Spleen (tissue), 7 donors: ENCODE data around the gene BPIFB2.

Source experiments
- CTCF ChIP-seq, 11 experiments: fragments of 200-600 bp in 7 of 11; fragments of 450-650 bp in 4 of 11; sonication (generic) in 4 of 11; IDR thresholded peaks in 8 of 11; conservative IDR thresholded peaks in 3 of 11; 1 replicate in 7 of 11; 2 replicates in 4 of 11; pipeline versions ENCODE4 v1.4.0 to v1.8.0; 2016 to 2021; ENCODE audit warnings: antibody characterized with exemption in 11 of 11, inconsistent platforms in 4 of 11, mild to moderate bottlenecking in 1 of 11
- POLR2A ChIP-seq, 3 donors: fragments of 450-650 bp; IDR thresholded peaks; one replicate each; pipeline ENCODE4 v1.5.1; 2017; ENCODE audit warnings: antibody characterized with exemption in 3 of 3, mild to moderate bottlenecking in 1 of 3
- donor health status: DM: no; HTN: no; CAD: no; lungs with moderate emphysema.
- donor health status: DM: no; HTN: no; CAD: no.
- donor health status: DM: no; HTN: no; CAD: no.

GRCh38 chr20:33013701-33014326 is 6.3 kb downstream of the BPIFB2 start:
- TF ChIP-seq CTCF (IDR thresholded peaks at IDR 0.05 in 8 of 11, conservative IDR thresholded peaks at IDR 0.05 in 3 of 11) (no peak), POLR2A (IDR thresholded peaks at IDR 0.05) (no peak)
